ENCODE data around the gene CFAP74. TPM values are rescaled to one million over a fixed set of nuclear protein-coding genes. Genes with fewer than 3 reads are reported as not detected.

The CFAP74 gene
- polyA plus RNA-seq, 1 donor: 0.19 TPM

- no peak for DNase-seq
These were observed 35.7 kb upstream of the CFAP74 start for GRCh38 chr1:2039251-2039650.

GRCh38 chr1:2038229-2038628 is 34.6 kb upstream of the CFAP74 start:
- no peak for DNase-seq

- DNase-seq: no peak
These were observed 33.9 kb upstream of the CFAP74 start for GRCh38 chr1:2037314-2037979.

GRCh38 chr1:2036287-2036686 is 32.7 kb upstream of the CFAP74 start:
- no peak for DNase-seq

GRCh38 chr1:2033165-2033564 is 29.6 kb upstream of the CFAP74 start:
- DNase-seq: no peak

GRCh38 chr1:2032737-2033136 is 29.2 kb upstream of the CFAP74 start:
- DNase-seq: no peak

GRCh38 chr1:2031546-2032540 is 28.3 kb upstream of the CFAP74 start:
- no peak for DNase-seq

GRCh38 chr1:2030076-2030871 is 26.7 kb upstream of the CFAP74 start:
- no peak for DNase-seq

GRCh38 chr1:2029561-2029960 is 26.0 kb upstream of the CFAP74 start:
- DNase-seq: no peak

- DNase-seq: no peak
These were observed 25.4 kb upstream of the CFAP74 start for GRCh38 chr1:2028870-2029560.

GRCh38 chr1:2027961-2028583 is 24.5 kb upstream of the CFAP74 start:
- DNase-seq: no peak

- DNase-seq: peak; percentile 65
These were observed 21.9 kb upstream of the CFAP74 start for GRCh38 chr1:2025491-2025981.

- DNase-seq: no peak
These were observed 21.3 kb upstream of the CFAP74 start for GRCh38 chr1:2024887-2025286.

GRCh38 chr1:2024451-2024850 is 20.9 kb upstream of the CFAP74 start:
- DNase-seq: no peak

- DNase-seq: no peak
These were observed 19.6 kb upstream of the CFAP74 start for GRCh38 chr1:2023187-2023586.

GRCh38 chr1:2022063-2022770 is 18.6 kb upstream of the CFAP74 start:
- no peak for DNase-seq

GRCh38 chr1:2021550-2021949 is 18.0 kb upstream of the CFAP74 start:
- no peak for DNase-seq

GRCh38 chr1:2020310-2020655 is 16.7 kb upstream of the CFAP74 start:
- no peak for DNase-seq

GRCh38 chr1:2019571-2020309 is 16.2 kb upstream of the CFAP74 start:
- no peak for DNase-seq

- no peak for DNase-seq
These were observed 15.6 kb upstream of the CFAP74 start, which contains the start of gene GABRD for GRCh38 chr1:2019172-2019543. Gene GABRD, plus strand, starts transcription at chr1:2019345. Its CDS starts 79 bp downstream, at chr1:2019424.
